HUES48 (cell line): Measurements from ENCODE around the gene LDHD.

Source experiments
- H3K27ac ChIP-seq: one replicate; pipeline ENCODE4 v1.7.0; 2013; ENCODE audit warnings: low read depth, low read length, inconsistent platforms
- H3K27me3 ChIP-seq: 2 replicates; pipeline ENCODE4 v1.6.1; 2013; ENCODE audit warnings: mild to moderate bottlenecking, low read length; ENCODE audit not compliant: control insufficient read depth, insufficient read depth
- H3K36me3 ChIP-seq: 2 replicates; pipeline ENCODE4 v1.6.1; 2013; ENCODE audit warnings: low read length; ENCODE audit not compliant: control insufficient read depth, insufficient read depth
- H3K4me1 ChIP-seq: 2 replicates; pipeline ENCODE4 v1.6.1; 2013; ENCODE audit warnings: mild to moderate bottlenecking, low read length; ENCODE audit not compliant: control insufficient read depth, insufficient read depth
- H3K4me3 ChIP-seq: 2 replicates; pipeline ENCODE4 v1.5.1; 2013; ENCODE audit warnings: mild to moderate bottlenecking, low read depth, low read length
- H3K9ac ChIP-seq: 2 replicates; pipeline ENCODE4 v1.6.1; 2013; ENCODE audit warnings: mild to moderate bottlenecking, low read depth, low read length, moderate library complexity
- H3K9me3 ChIP-seq: 2 replicates; pipeline ENCODE4 v1.6.1; 2013; ENCODE audit warnings: low read length; ENCODE audit not compliant: control insufficient read depth, insufficient read depth

LDHD gene

DNA sequence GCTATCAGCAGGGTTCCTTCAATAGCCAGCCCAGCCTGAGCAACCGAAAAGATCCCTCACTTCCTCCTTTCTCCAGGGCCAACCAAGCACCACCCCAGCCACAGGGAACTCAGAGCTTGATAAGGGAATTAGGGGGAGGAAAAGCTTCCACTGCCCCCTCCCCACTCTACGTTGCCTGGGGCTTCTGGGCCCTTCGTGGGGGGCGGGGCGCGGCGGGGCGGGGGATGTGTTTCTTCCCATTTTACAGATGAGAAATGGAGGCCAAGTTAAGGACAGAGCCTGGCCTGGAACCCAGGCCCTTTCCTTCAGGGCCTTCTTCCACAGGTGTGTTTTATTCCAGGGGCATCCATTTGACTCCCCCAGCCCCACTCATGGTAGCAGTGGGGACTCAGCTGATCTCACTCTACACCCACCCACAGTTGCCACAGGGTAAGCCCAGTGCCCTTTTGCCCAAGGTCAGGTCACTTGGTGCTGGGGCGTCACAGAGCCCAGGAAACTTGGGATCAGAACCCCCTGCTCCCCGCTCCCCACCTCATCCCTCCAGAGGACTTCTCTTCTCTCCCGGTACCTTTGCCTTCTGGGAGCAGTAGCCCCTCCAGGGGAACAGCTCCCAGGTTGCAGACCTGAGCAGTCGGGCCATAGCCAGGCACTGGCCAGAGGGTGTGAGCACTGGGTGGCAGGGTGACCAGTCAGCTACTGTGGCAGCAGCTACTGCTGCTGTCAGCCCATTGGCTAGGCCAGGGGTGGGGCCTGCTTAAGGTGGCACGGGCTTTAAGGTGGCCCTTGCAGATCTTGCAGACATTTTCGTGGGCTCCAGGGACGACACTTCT is at the start of gene LDHD:
Gene LDHD (minus strand): TSS at position 700 of the 830 bp plus-strand sequence. CDS start 60 bp downstream, at position 640.
- H3K4me1 ChIP-seq: peaks cover 50% of the 10 kb centered on the region
- peak within 1 kb of the TSS; percentile 50 for H3K4me3 ChIP-seq
- H3K9ac ChIP-seq: no peak within 1 kb of the TSS
- H3K36me3 ChIP-seq: no peaks in the 10 kb centered on the region
- H3K27me3 ChIP-seq: no peaks in the 10 kb centered on the region
- peak within 1 kb of the TSS; percentile 42 for H3K27ac ChIP-seq
- peaks cover 4% of the 10 kb centered on the region for H3K9me3 ChIP-seq

- Histone ChIP-seq H3K4me3 (no peak overlapping the region), H3K27ac (no peak overlapping the region), H3K36me3 (peaks cover 31% of the 10 kb centered on the region), H3K4me1 (no peaks in the 10 kb centered on the region), H3K27me3 (no peaks in the 10 kb centered on the region), H3K9me3 (no peaks in the 10 kb centered on the region), H3K9ac (no peak overlapping the region)
Measured at GRCh38 chr16:75160386-75160785, 43.8 kb upstream of the LDHD start.

DNA sequence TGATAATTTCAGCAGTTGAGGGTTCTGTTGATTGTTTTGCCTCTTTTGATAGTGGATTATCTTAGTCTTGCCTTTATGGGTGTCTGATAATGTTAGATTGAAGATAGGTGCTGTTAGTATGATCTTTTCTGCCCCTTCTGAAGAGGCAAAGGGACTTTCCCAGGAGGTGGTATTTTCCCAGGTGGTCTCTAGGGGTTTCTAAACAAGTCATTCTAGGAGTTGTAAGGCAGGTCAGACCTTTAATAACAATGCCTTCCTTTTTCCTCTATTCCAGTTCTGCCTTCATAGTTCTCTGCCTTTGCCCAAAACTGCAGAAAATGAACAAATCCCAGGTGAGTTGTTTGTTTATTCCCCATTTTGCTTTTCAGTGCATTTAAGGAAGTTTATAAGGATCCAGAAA is 36.1 kb upstream of the LDHD start:
- Histone ChIP-seq H3K36me3 (peaks cover 36% of the 10 kb centered on the region), H3K9me3 (peaks cover 5% of the 10 kb centered on the region; the same call in 1 of the 2 replicates), H3K27me3 (no peaks in the 10 kb centered on the region), H3K9ac (no peak overlapping the region), H3K27ac (no peak overlapping the region), H3K4me1 (no peaks in the 10 kb centered on the region), H3K4me3 (no peak overlapping the region)

GRCh38 chr16:75151798-75152197 is 35.2 kb upstream of the LDHD start:
- no peaks in the 10 kb centered on the region for H3K27me3 ChIP-seq
- no peak overlapping the region for H3K9ac ChIP-seq
- no peaks in the 10 kb centered on the region for H3K4me1 ChIP-seq
- peaks cover 5% of the 10 kb centered on the region; the same call in 1 of the 2 replicates for H3K9me3 ChIP-seq
- H3K27ac ChIP-seq: no peak overlapping the region
- no peak overlapping the region for H3K4me3 ChIP-seq
- H3K36me3 ChIP-seq: peaks cover 30% of the 10 kb centered on the region

GRCh38 chr16:75148311-75149195 is 32.0 kb upstream of the LDHD start, which contains the start of gene ZFP1:
Gene ZFP1 (plus strand): TSS chr16:75148524. CDS start chr16:75152952, 4,428 bp downstream.
- H3K4me3 ChIP-seq: peak within 1 kb of the TSS; percentile 99
- no peaks in the 10 kb centered on the region for H3K27me3 ChIP-seq
- H3K4me1 ChIP-seq: no peaks in the 10 kb centered on the region
- peaks cover 5% of the 10 kb centered on the region; the same call in 1 of the 2 replicates for H3K9me3 ChIP-seq
- peak within 1 kb of the TSS; percentile 94 for H3K27ac ChIP-seq
- peaks cover 13% of the 10 kb centered on the region for H3K36me3 ChIP-seq
- H3K9ac ChIP-seq: peak within 1 kb of the TSS; percentile 82

DNA sequence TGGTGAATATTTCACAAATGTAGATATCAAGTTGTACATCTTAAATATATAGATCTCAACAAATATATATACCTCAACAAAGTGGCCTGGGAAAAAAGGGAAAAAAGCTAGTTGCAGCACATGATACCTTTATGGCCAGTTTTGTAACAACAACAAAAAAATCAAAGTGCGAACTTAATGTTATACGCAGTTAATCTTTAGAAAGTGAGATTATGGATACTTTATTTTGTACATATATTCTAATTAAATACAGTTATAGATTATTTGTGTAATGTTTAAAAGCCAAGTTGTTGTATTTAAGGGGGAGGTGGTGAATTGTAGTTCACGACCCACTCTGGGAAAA is 31.4 kb upstream of the LDHD start:
- peak overlapping the region; percentile 99 for H3K4me3 ChIP-seq
- peaks cover 7% of the 10 kb centered on the region; the same call in 1 of the 2 replicates for H3K36me3 ChIP-seq
- H3K9ac ChIP-seq: no peak overlapping the region
- peaks cover 5% of the 10 kb centered on the region; the same call in 1 of the 2 replicates for H3K9me3 ChIP-seq
- H3K4me1 ChIP-seq: no peaks in the 10 kb centered on the region
- H3K27me3 ChIP-seq: no peaks in the 10 kb centered on the region
- no peak overlapping the region for H3K27ac ChIP-seq

DNA sequence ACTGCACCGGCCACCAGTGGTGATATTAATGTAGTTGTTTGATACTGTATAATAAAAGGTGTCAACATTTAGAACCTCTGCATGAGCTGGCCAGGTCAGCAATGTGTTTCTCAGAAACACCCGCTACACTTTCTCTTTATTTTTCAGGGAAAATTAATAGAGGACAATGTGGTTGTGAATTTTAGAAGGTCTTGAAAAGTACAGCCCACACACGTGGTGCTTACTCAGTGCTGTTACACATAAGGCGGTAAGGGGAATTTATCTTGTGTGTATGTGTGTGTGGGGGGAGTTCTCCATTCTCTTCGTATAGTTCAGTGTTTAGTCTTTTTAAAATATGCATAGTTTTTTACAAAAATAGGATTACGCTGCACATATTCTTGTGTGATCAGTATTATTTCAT is 27.4 kb upstream of the LDHD start:
- H3K27ac ChIP-seq: no peak overlapping the region
- no peaks in the 10 kb centered on the region for H3K4me1 ChIP-seq
- H3K4me3 ChIP-seq: no peak overlapping the region
- H3K9me3 ChIP-seq: no peaks in the 10 kb centered on the region
- no peaks in the 10 kb centered on the region for H3K27me3 ChIP-seq
- H3K36me3 ChIP-seq: no peaks in the 10 kb centered on the region
- no peak overlapping the region for H3K9ac ChIP-seq

- no peaks in the 10 kb centered on the region for H3K36me3 ChIP-seq
- no peak overlapping the region for H3K9ac ChIP-seq
- no peak overlapping the region for H3K27ac ChIP-seq
- H3K9me3 ChIP-seq: no peaks in the 10 kb centered on the region
- H3K4me1 ChIP-seq: peaks cover 7% of the 10 kb centered on the region
- H3K4me3 ChIP-seq: no peak overlapping the region
- no peaks in the 10 kb centered on the region for H3K27me3 ChIP-seq
Measured at GRCh38 chr16:75139498-75139897, 22.9 kb upstream of the LDHD start.

DNA sequence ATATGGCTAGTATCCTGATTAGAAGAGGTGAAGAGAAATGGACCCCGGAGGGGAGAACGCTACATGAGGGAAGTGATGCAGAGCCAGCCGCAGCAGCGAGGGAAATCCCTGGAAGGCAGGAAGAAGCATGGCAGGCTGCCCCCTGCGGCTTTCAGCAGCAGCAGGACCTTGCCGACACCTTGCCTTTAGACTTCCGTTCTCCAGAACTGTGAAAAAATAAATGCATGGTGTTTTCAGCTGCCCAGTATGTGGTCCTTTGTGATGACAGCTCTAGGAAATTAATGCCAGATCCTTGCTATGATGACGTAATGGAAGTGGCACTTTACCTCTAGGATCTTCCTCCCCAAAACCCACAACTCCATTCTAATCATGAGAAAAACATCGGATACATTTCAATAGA is 22.1 kb upstream of the LDHD start:
- H3K9me3 ChIP-seq: no peaks in the 10 kb centered on the region
- no peak overlapping the region for H3K9ac ChIP-seq
- no peaks in the 10 kb centered on the region for H3K27me3 ChIP-seq

DNA sequence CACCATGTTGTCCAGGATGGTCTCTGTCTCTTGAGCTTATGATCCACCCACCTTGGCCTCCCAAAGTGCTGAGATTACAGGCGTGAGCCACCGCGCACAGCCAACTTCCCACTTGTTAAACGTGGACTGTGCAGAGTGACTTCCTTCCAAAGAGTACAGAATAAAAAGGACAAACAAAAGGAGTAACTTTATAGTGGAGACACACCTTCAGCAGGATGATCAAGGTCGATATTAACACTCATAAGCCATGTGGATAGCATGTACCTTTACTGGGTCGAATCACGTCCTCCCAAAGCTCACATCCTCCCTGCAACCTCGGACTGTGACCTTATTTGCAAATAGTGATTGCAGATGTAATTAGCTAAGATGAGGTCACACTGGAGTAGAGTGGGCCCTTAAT is 21.7 kb upstream of the LDHD start:
- Histone ChIP-seq H3K9ac (no peak overlapping the region), H3K4me1 (peaks cover 7% of the 10 kb centered on the region), H3K36me3 (no peaks in the 10 kb centered on the region), H3K27me3 (no peaks in the 10 kb centered on the region), H3K27ac (no peak overlapping the region), H3K4me3 (no peak overlapping the region), H3K9me3 (no peaks in the 10 kb centered on the region)

More for the DNA sequence above, 22.1 kb upstream of the LDHD start:
- H3K36me3 ChIP-seq: no peaks in the 10 kb centered on the region
- H3K27ac ChIP-seq: no peak overlapping the region
- peaks cover 7% of the 10 kb centered on the region for H3K4me1 ChIP-seq
- no peak overlapping the region for H3K4me3 ChIP-seq

- H3K36me3 ChIP-seq: no peaks in the 10 kb centered on the region
- H3K9me3 ChIP-seq: peaks cover 21% of the 10 kb centered on the region
- no peak overlapping the region for H3K4me3 ChIP-seq
- no peaks in the 10 kb centered on the region for H3K27me3 ChIP-seq
- no peaks in the 10 kb centered on the region for H3K4me1 ChIP-seq
- H3K27ac ChIP-seq: no peak overlapping the region
- H3K9ac ChIP-seq: no peak overlapping the region
Measured at GRCh38 chr16:75131081-75131480, 14.5 kb upstream of the LDHD start.
